Activated CD4-positive, alpha-beta T cell treated with anti-CD3 and anti-CD28 coated beads, Interleukin-2, amount 50 U/mL, for 16 hours (primary cell): ENCODE data around the gene NDUFA11.
"Not testable (repeated sequence)": the region's sequence is repeated elsewhere in the genome, so short reads cannot be mapped to it uniquely, and the experiment has no call there.

Experiments
- DNase-seq: peaks from one replicate; pipeline ENCODE4 v3.0.0-alpha.2; 2020

Gene NDUFA11

GRCh38 chr19:5851302-5851701 is 52.3 kb downstream of the NDUFA11 start, which contains the start of gene FUT3:
TSS of gene FUT3 (minus strand) at chr19:5851449.
- DNase-seq: no peak

- no peak for DNase-seq
These were observed 52.8 kb downstream of the NDUFA11 start for GRCh38 chr19:5850743-5851293.

- DNase-seq: no peak
These were observed 53.4 kb downstream of the NDUFA11 start for GRCh38 chr19:5850189-5850588.

GRCh38 chr19:5848621-5849020 is 55.0 kb downstream of the NDUFA11 start:
- not testable (repeated sequence) for DNase-seq

GRCh38 chr19:5847846-5848245 is 55.7 kb downstream of the NDUFA11 start:
- not testable (repeated sequence) for DNase-seq
